ENCODE data around the gene TRIM64C. TPM values are rescaled to one million over a fixed set of nuclear protein-coding genes. Genes with fewer than 3 reads are reported as not detected.
"Not testable (repeated sequence)": the region's sequence is repeated elsewhere in the genome, so short reads cannot be mapped to it uniquely, and the experiment has no call there.

TRIM64C gene, protein sequence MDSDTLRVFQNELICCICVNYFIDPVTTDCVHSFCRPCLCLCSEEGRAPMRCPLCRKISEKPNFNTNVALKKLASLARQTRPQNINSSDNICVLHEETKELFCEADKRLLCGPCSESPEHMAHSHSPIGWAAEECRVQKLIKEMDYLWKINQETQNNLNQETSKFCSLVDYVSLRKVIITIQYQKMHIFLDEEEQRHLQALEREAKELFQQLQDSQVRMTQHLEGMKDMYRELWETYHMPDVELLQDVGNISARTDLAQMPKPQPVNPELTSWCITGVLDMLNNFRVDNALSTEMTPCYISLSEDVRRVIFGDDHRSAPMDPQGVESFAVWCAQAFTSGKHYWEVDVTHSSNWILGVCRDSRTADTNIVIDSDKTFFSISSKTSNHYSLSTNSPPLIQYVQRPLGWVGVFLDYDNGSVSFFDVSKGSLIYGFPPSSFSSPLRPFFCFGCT
- total RNA-seq = not detected in 2 replicates

DNA sequence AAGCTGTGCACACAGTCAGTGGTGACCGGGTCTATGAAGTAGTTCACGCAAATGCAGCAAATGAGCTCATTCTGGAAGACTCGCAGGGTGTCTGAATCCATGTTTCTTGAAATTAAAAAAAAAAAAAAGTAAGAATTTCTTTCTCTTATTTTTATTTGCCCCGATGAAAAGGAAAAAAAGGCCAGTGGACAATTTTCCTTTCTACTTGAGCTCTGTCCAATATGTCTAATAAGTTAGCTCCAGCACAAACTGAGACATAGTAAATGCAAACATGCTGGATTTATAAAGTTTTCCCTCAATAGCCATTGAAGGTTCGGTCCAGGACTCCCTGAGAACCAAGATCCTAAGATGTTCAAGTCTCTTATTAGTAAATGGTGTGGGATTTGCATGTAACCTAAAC lies at the start of gene TRIM64C:
TRIM64C (minus strand) TSS at position 101 of the 400 bp plus-strand sequence; CDS start at position 101, 0 bp downstream.
- not testable (repeated sequence) for DNase-seq (ENCODE audit: low read depth in 2 of 2)

DNA sequence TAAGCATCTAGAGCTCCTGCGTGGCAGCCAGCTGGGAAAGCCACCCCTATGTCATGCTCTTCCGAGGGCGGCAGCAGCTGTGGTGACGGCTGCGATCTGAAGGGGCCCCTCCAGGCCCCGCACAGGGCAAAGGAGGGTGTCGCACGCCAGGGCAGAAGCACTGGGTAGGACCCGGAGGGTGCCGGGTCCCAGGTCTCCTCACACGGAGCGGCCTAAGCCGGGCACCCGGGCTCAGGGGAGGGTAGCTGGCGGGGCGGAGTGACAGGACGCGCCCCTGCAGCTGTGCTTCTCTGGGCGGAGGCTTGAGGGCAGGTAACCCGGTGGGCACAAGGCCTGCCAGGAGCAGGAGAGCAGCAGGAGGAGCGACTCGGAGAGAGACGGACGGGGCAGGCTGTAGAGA lies 43.4 kb upstream of the TRIM64C start:
- not testable (repeated sequence) for DNase-seq (ENCODE audit: low read depth in 2 of 2)

DNA sequence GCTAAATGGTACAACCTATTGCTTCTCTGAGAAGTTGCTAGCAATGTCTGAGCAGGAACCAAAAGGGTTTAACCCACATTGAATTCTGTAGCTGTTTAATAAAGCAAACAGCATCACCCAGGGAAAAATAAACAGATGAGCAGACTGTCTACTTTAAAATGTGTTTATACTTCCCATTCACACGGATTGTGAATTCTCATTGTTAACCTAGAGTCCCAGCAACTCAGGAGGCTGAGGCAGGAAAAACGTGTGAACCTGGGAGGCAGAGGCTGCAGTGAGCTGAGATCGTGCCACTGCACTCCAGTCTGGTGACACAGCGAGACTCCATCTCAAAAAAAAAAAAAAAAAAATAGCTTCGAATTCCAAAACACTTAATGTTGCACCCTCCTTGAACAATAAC lies 11.0 kb upstream of the TRIM64C start:
- DNase-seq (ENCODE audit: low read depth in 2 of 2) = not testable (repeated sequence)

DNA sequence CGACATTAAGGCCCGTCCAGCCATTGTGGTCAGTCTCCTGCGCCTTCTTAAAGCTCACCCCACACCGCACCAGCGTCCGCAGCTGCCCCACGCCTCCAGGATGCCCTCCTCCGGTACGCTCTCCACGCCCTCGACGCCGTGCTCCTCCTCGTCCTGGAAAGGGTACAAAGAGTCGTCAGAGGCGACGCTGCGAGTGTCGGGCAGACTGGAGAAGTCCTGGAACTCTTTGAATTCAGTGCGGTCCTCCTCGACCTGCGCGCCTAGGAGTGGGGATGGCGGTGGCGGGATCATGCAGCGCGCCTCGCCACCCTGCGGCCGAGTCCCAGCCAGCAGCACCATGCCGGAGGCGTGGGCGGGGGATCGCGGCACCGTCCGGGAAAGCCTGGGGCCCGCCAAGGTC lies 9.1 kb downstream of the TRIM64C start:
- not testable (repeated sequence) for DNase-seq (ENCODE audit: low read depth in 2 of 2)

DNA sequence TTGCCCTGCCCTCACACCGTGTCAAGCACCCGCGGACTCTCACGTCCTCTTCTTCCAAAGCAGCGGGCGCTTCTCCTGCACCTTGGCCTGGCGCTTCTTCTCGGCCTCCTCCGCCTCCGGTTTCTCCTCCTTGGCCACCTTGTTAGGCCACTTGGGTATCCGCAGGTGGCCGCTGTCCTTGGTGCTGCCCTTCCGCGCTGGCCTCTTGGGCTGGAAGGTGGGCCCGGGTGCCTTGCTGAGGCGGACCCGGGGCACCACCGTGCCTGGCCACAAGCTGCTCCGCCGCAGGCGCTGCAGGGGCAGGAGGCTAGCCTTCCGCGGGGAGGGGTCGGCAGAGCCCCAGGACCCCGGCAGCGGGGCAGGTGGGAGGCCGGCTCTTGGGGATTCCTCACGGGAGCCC lies 10.7 kb downstream of the TRIM64C start:
- not testable (repeated sequence) for DNase-seq (ENCODE audit: low read depth in 2 of 2)

DNA sequence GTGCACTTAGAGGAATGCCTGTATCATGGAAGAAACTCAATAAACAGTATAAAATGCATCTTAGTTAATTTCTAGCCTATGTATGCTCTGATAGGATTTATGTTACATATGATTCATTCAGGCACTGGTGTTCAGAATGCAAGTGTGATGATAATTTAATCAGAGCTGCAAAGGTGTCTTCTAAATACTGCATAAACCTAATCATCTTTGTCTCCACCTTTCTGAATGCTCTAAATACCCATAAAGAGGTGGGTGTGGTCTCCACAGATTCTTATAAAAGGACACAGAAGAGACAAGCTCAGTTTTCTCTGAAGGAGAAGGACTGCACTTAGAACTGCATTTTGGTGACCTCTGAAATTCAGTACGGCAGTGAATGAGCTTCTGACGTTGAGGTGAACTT lies 30.4 kb downstream of the TRIM64C start, which contains the start of gene TRIM49B:
TRIM49B (plus strand) TSS at position 301 of the 400 bp plus-strand sequence. CDS start 2,777 bp downstream, outside the sequence.
- not testable (repeated sequence) for DNase-seq (ENCODE audit: low read depth in 2 of 2)

Other genes starting within 250 kb of the TRIM64C start
- gene TRIM51G, start 75.2 kb downstream of the TRIM64C start, total RNA-seq = not detected in 2 replicates
- not detected in 2 replicates for gene TRIM49B, start 30.3 kb downstream of the TRIM64C start, total RNA-seq
- gene FOLH1, start 149.5 kb upstream of the TRIM64C start, total RNA-seq = under 0.01 TPM in 1 of 2 replicates, not detected in the other

Data from lung microvascular endothelial cell (primary cell).